DOHH2 (cell line): ENCODE measurements around the gene TMEM132D.

Experiments used
- H3F3A ChIP-seq: fragments of 200-600 bp; sonication (generic), shearing (Covaris generic); 2 replicates; pipeline ENCODE4 v1.6.0; 2016; ENCODE audit warnings: antibody characterized with exemption, mild to moderate bottlenecking; ENCODE audit not compliant: control insufficient read depth, insufficient read depth
- H3K27ac ChIP-seq: fragments of 200-600 bp; sonication (generic); 2 replicates; pipeline ENCODE4 v1.5.1; 2014; ENCODE audit warnings: low read depth, mild to moderate bottlenecking, low read length, moderate library complexity
- H3K27me3 ChIP-seq: fragments of 200-600 bp; sonication (generic); 2 replicates; pipeline ENCODE4 v1.6.1; 2014; ENCODE audit warnings: mild to moderate bottlenecking, low read length, mixed read lengths; ENCODE audit not compliant: control insufficient read depth
- H3K36me3 ChIP-seq: fragments of 200-600 bp; sonication (generic); 2 replicates; pipeline ENCODE4 v1.6.1; 2014; ENCODE audit warnings: mild to moderate bottlenecking, low read length, moderate library complexity, mixed read lengths; ENCODE audit not compliant: control insufficient read depth
- H3K4me1 ChIP-seq: fragments of 200-600 bp; sonication (generic); 2 replicates; pipeline ENCODE4 v1.6.1; 2014; ENCODE audit warnings: mild to moderate bottlenecking, low read length, mixed read lengths; ENCODE audit not compliant: control insufficient read depth
- H3K4me2 ChIP-seq: fragments of 200-600 bp; sonication (generic); 2 replicates; pipeline ENCODE4 v1.6.0; 2014; ENCODE audit warnings: mild to moderate bottlenecking, low read length, moderate library complexity
- H3K4me3 ChIP-seq: fragments of 200-600 bp; sonication (generic); 2 replicates; pipeline ENCODE4 v1.5.1; 2014; ENCODE audit warnings: mild to moderate bottlenecking, low read length, mixed read lengths
- H3K79me2 ChIP-seq: fragments of 200-600 bp; sonication (generic); 2 replicates; pipeline ENCODE4 v1.6.1; 2014; ENCODE audit warnings: mild to moderate bottlenecking, low read length, mixed read lengths; ENCODE audit not compliant: control insufficient read depth
- H3K9me2 ChIP-seq: fragments of 200-600 bp; sonication (generic); replicated peaks from 2 replicates; pipeline ENCODE4 v1.6.1; 2014; ENCODE audit warnings: mild to moderate bottlenecking, low read length, mixed read lengths; ENCODE audit not compliant: control insufficient read depth
- H3K9me3 ChIP-seq: fragments of 200-600 bp; sonication (generic); 2 replicates; pipeline ENCODE4 v1.6.1; 2014; ENCODE audit warnings: antibody characterized with exemption, low read length, mixed read lengths; ENCODE audit not compliant: control insufficient read depth, insufficient read depth
- H4K20me1 ChIP-seq: fragments of 200-600 bp; sonication (generic); 2 replicates; pipeline ENCODE4 v1.6.0; 2014; ENCODE audit warnings: low read depth, mild to moderate bottlenecking, antibody characterized with exemption, low read length, moderate library complexity; ENCODE audit not compliant: control insufficient read depth, insufficient read depth
- EZH2phosphoT487 ChIP-seq: fragments of 200-600 bp; sonication (generic); IDR thresholded peaks from 2 replicates; pipeline ENCODE4 v1.6.1; 2017; ENCODE audit warnings: borderline replicate concordance, mild to moderate bottlenecking, antibody characterized with exemption, low read length, moderate library complexity, mixed read lengths
- TF ChIP-seq, protein P1 (sequence below): fragments of 200-600 bp; sonication (generic); IDR thresholded peaks from one replicate; pipeline ENCODE4 v1.5.1; 2014; ENCODE audit warnings: antibody characterized with exemption, mild to moderate bottlenecking, low read depth, low read length; ENCODE audit not compliant: poor library complexity, severe bottlenecking

Gene TMEM132D

GRCh38 chr12:129862561-129863175 is 41.2 kb downstream of the TMEM132D start:
- Histone ChIP-seq H3K36me3 (no peaks in the 10 kb centered on the region), H3F3A (no peaks in the 10 kb centered on the region), H3K27ac (no peak overlapping the region), H3K4me2 (no peak overlapping the region), H3K9me3 (no peaks in the 10 kb centered on the region), H4K20me1 (no peaks in the 10 kb centered on the region), H3K79me2 (no peaks in the 10 kb centered on the region), H3K27me3 (no peaks in the 10 kb centered on the region), H3K4me3 (no peak overlapping the region), H3K9me2 (no peaks in the 10 kb centered on the region), H3K4me1 (no peaks in the 10 kb centered on the region)
- TF ChIP-seq EZH2phosphoT487, result no peak
- TF ChIP-seq, protein P1, sequence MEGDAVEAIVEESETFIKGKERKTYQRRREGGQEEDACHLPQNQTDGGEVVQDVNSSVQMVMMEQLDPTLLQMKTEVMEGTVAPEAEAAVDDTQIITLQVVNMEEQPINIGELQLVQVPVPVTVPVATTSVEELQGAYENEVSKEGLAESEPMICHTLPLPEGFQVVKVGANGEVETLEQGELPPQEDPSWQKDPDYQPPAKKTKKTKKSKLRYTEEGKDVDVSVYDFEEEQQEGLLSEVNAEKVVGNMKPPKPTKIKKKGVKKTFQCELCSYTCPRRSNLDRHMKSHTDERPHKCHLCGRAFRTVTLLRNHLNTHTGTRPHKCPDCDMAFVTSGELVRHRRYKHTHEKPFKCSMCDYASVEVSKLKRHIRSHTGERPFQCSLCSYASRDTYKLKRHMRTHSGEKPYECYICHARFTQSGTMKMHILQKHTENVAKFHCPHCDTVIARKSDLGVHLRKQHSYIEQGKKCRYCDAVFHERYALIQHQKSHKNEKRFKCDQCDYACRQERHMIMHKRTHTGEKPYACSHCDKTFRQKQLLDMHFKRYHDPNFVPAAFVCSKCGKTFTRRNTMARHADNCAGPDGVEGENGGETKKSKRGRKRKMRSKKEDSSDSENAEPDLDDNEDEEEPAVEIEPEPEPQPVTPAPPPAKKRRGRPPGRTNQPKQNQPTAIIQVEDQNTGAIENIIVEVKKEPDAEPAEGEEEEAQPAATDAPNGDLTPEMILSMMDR, result no peak

- TF ChIP-seq EZH2phosphoT487, result no peak
- Histone ChIP-seq H3K4me2 (no peak overlapping the region), H3K27ac (no peak overlapping the region), H3K79me2 (no peaks in the 10 kb centered on the region), H4K20me1 (no peaks in the 10 kb centered on the region), H3K36me3 (no peaks in the 10 kb centered on the region), H3K4me3 (no peak overlapping the region), H3K4me1 (no peaks in the 10 kb centered on the region), H3K27me3 (no peaks in the 10 kb centered on the region), H3K9me2 (no peaks in the 10 kb centered on the region), H3F3A (no peaks in the 10 kb centered on the region), H3K9me3 (no peaks in the 10 kb centered on the region)
These were observed 41.9 kb downstream of the TMEM132D start for GRCh38 chr12:129861951-129862350.

DNA sequence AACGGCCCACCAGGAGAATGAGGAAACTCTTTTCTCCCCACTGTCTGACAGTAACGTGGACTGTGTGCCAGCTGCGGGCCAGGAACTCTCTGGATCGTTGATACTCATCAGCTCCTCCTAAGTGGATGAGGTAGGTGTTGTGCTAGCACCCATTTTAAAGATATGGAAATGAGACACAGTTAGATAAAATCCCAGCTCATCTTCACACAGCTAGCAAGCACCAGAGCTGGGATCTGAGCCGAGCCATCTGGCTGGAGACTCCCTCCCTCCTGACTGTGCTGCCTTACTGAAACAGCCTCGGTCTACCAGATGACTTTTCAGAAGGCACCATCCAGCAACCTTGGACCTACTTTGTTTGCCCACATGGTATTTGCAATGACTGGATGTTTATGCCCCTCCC is 49.2 kb downstream of the TMEM132D start:
- TF ChIP-seq EZH2phosphoT487, result no peak
- TF ChIP-seq, protein P1, result no peak
- Histone ChIP-seq H3K27ac (no peak overlapping the region), H3K9me3 (peaks cover 4% of the 10 kb centered on the region; the same call in 1 of the 2 replicates), H3K27me3 (no peaks in the 10 kb centered on the region), H3K36me3 (no peaks in the 10 kb centered on the region), H3K9me2 (no peaks in the 10 kb centered on the region), H3K4me3 (no peak overlapping the region), H3K4me1 (no peaks in the 10 kb centered on the region), H3K79me2 (no peaks in the 10 kb centered on the region), H3K4me2 (no peak overlapping the region), H4K20me1 (no peaks in the 10 kb centered on the region), H3F3A (no peaks in the 10 kb centered on the region)

GRCh38 chr12:129851296-129851695 is 52.5 kb downstream of the TMEM132D start:
- Histone ChIP-seq H3K9me2 (no peaks in the 10 kb centered on the region), H3K79me2 (no peaks in the 10 kb centered on the region), H3K27ac (no peak overlapping the region), H4K20me1 (no peaks in the 10 kb centered on the region), H3F3A (no peaks in the 10 kb centered on the region), H3K4me3 (no peak overlapping the region), H3K4me1 (no peaks in the 10 kb centered on the region), H3K4me2 (no peak overlapping the region), H3K36me3 (no peaks in the 10 kb centered on the region), H3K9me3 (peaks cover 4% of the 10 kb centered on the region; the same call in 1 of the 2 replicates), H3K27me3 (no peaks in the 10 kb centered on the region)
- TF ChIP-seq, protein P1, result no peak
- no peak for TF ChIP-seq EZH2phosphoT487
